ENCODE measurements around the gene RGL2. TPM values are rescaled to one million over a fixed set of nuclear protein-coding genes. Genes with fewer than 3 reads are reported as not detected.

The RGL2 gene
- total and polyA plus RNA-seq, 10 donors, result 73.3 to 212 (median 142) TPM

DNA sequence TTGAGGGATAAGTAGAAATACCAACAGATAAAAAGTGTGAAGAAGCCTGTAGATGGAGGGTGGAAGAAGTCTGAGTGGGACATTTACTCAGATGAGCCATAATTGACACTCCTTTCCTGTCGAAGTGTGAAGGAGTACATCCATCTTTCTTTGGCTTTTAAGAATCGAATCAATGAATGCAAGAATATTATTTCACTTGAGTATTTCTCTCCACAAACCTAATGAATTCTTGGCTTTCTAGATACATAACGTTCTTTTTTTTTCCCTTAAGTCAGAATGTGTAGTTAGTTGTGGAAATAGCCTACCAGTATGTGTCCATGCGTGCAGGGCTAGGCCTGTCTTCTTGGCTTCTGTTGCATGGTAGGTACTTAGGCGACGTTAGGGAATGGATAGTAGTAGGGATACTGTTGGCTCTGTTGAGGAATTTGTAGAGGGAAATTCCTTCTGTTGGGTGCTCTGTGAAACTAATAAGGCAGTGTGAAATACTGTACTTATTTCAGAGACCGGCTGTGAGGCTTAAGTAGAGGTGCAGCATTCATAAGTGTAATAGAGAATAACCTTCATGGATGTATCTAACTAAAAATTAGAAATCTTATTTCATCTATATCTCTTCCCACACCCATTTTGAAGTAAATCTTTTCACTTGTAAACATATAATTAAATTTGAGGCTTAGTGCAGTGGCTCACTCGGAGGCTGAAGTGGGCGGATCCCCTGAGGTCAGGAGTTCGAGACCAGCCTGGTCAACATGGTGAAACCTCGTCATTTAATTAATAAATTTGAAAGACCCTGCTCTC lies 25.4 kb downstream of the RGL2 start:
- peak overlapping the region; percentile 63 to 94 (median 80) for H3K4me3 ChIP-seq
- intact Hi-C loops (cut with DNase I; ENCODE audit: low total_unique reads), result no loop called here
- H3K36me3 ChIP-seq, result peaks cover 3 to 58% (median 40%) of the 10 kb centered on the region in 6 donors
- no peaks in the 10 kb centered on the region for H3K27me3 ChIP-seq (replicated peaks in 1 of 7)
- DNase-seq, result no peak
- WGBS, 5 donors, result 45 to 67% (median 53%) methylated on average over 11 of the region's 11 CpGs
- peak overlapping the region in 6 of 8 donors; percentile 91 to 99 (median 96) for H3K27ac ChIP-seq
- H3K4me1 ChIP-seq, result peaks cover 57 to 90% (median 79%) of the 10 kb centered on the region in 6 donors
- TF ChIP-seq POLR2AphosphoS5 (IDR thresholded peaks at IDR 0.05) (no peak), POLR2A (IDR thresholded peaks at IDR 0.05) (no peak), CTCF (IDR thresholded peaks at IDR 0.05 in 8 of 11, conservative IDR thresholded peaks at IDR 0.05 in 3 of 11) (no peak)
- no peaks in the 10 kb centered on the region for H3K9me3 ChIP-seq

GRCh38 chr6:33272275-33273128 lies 26.2 kb downstream of the RGL2 start:
- H3K9me3 ChIP-seq, result no peaks in the 10 kb centered on the region
- WGBS, 5 donors, result 8 to 11% (median 10%) methylated on average over 22 of the region's 22 CpGs
- DNase-seq, result no peak
- TF ChIP-seq CTCF (IDR thresholded peaks at IDR 0.05 in 8 of 11, conservative IDR thresholded peaks at IDR 0.05 in 3 of 11), result no peak
- H3K4me3 ChIP-seq, result peak overlapping the region; percentile 63 to 94 (median 80)
- peaks cover 51 to 83% (median 71%) of the 10 kb centered on the region in 6 donors for H3K4me1 ChIP-seq
- no peaks in the 10 kb centered on the region for H3K27me3 ChIP-seq (replicated peaks in 1 of 7)
- intact Hi-C loops (cut with DNase I; ENCODE audit: low total_unique reads), result no loop called here
- peak overlapping the region; percentile 91 to 99 (median 96) for H3K27ac ChIP-seq
- peaks cover 6 to 63% (median 49%) of the 10 kb centered on the region in 6 donors for H3K36me3 ChIP-seq

DNA sequence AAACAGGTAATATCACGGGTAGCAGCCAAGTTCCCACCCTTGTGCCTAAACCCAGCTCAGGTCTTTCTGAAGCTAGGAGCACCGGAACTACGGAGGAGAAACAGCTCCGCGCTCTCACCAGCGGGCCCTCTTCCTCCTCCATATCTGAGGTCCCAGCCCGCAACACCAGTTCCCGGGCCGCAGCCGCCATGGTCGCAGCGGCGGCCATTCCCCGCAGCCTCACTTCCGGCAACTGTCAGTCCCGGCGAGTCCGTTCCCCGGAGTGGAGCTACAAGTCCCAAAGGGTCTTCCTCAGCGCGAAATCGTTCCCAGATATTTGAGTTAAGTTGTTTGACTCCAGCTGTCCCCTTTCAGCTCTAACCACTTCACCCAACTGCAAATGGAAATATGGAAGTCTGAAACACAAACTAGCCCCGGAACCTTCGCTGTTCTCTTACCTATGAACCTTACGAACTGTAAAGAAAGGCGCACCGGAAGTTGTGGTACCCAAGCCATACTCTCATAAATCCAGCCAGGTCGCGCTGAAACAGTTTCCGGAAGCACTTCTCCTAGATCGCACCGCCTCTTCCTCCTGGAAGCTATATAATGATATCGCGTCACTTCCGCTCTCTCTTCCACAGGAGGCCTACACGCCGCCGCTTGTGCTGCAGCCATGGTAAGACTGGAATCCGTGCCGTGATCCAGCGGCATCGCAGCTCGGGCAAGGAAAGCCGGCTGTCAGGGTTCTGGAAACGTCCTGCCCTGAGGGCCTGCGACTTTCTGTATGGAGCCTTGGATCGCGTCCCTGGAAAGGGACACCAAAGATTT lies 27.1 kb downstream of the RGL2 start, which contains the start of the genes RPS18 and VPS52:
Gene RPS18 (plus strand): TSS at position 608 of the 807 bp plus-strand sequence. CDS start 45 bp downstream, at position 653.
Gene VPS52 (minus strand): TSS at position 409 of the 807 bp plus-strand sequence. CDS start 201 bp downstream, at position 208.
- DNase-seq, result peak; percentile 94
- Histone ChIP-seq H3K4me1 (peaks cover 50 to 78% (median 66%) of the 10 kb centered on the region in 6 donors), H3K27me3 (replicated peaks in 1 of 7) (no peaks in the 10 kb centered on the region), H3K36me3 (peaks cover 6 to 71% (median 57%) of the 10 kb centered on the region in 6 donors), H3K9me3 (no peaks in the 10 kb centered on the region), H3K27ac (peak within 1 kb of the TSS; percentile 91 to 99 (median 96)), H3K4me3 (peak within 1 kb of the TSS; percentile 63 to 94 (median 80))
- intact Hi-C loops (cut with DNase I; ENCODE audit: low total_unique reads), result no loop called here
- 0% methylated on average over 33 to 48 of the region's 48 CpGs for WGBS, 5 donors
- TF ChIP-seq POLR2A (IDR thresholded peaks at IDR 0.05), result peak; percentile 5 to 93 (median 92)
- peak; percentile 98 to 100 (median 99) for TF ChIP-seq POLR2AphosphoS5 (IDR thresholded peaks at IDR 0.05)
- peak in 4 of 11 experiments; percentile 4 to 31 (median 18) for TF ChIP-seq CTCF (IDR thresholded peaks at IDR 0.05 in 8 of 11, conservative IDR thresholded peaks at IDR 0.05 in 3 of 11)

Data from spleen (tissue), 11 donors.